Gastrocnemius medialis (tissue), 4 donors: ENCODE results near the gene LDLRAD3. TPM values are rescaled to one million over a fixed set of nuclear protein-coding genes. Genes with fewer than 3 reads are reported as not detected.

Experiments
- ATAC-seq, 2 donors: fragments of 150-250 bp; one replicate each; pipeline ENCODE4 v1.9.1; 2016
- DNase-seq, 2 donors: peaks; one replicate each; pipeline ENCODE4 v3.0.0-alpha.2; 2019
- H3K27ac ChIP-seq, 4 donors: fragments of 200-600 bp; sonication (generic); 1 replicate in 1 of 4; 2 replicates in 3 of 4; pipeline ENCODE4 v1.5.1; 2016 to 2018; ENCODE audit warnings: mild to moderate bottlenecking in 2 of 4, moderate library complexity in 1 of 4
- H3K27me3 ChIP-seq, 3 donors: fragments of 200-600 bp; sonication (generic) in 2 of 3; 1 replicate in 1 of 3; 2 replicates in 2 of 3; pipeline versions ENCODE4 v1.5.1 to v1.6.0; 2016 to 2019; ENCODE audit warnings: mild to moderate bottlenecking in 1 of 3, moderate library complexity in 1 of 3
- H3K36me3 ChIP-seq, 2 donors: fragments of 200-600 bp; sonication (generic) in 1 of 2; one replicate each; pipeline ENCODE4 v1.5.1; 2017 to 2018
- H3K4me1 ChIP-seq, 2 donors: fragments of 200-600 bp; sonication (generic) in 1 of 2; one replicate each; pipeline ENCODE4 v1.5.1; 2016 to 2017; ENCODE audit warnings: mild to moderate bottlenecking in 2 of 2
- H3K4me3 ChIP-seq, 4 donors: fragments of 200-600 bp; sonication (generic) in 3 of 4; 1 replicate in 1 of 4; 2 replicates in 3 of 4; pipeline ENCODE4 v1.5.1; 2016 to 2019; ENCODE audit warnings: mild to moderate bottlenecking in 2 of 4
- H3K9me3 ChIP-seq, 3 donors: fragments of 200-600 bp; sonication (generic) in 2 of 3; 1 replicate in 1 of 3; 2 replicates in 2 of 3; pipeline ENCODE4 v1.5.1; 2016 to 2019
- POLR2A ChIP-seq, 2 donors: fragments of 450-650 bp; IDR thresholded peaks; one replicate each; pipeline ENCODE4 v1.6.1; 2017; ENCODE audit warnings: antibody characterized with exemption in 2 of 2, mild to moderate bottlenecking in 2 of 2, moderate library complexity in 2 of 2
- in situ Hi-C, 4 donors: fragments of 200-750 bp; cut with MboI; loops; one replicate each; pipeline versions ENCODE4 v1.15.0 to v1.8.0; 2017; ENCODE audit warnings: low sequenced_read_pairs in 4 of 4
- intact Hi-C: fragments of 100-400 bp; cut with DNase I; formaldehyde crosslinking; loops from one replicate; pipeline ENCODE4 v1.15.1; 2023; ENCODE audit warnings: low total_unique reads
- total RNA-seq, 4 donors: library from RNA; depleted of rRNA; stranded (reverse); fragments of >200 nt; gene quantifications; one replicate each; pipeline versions ENCODE4 v1.1.0 to v1.2.3, GENCODE V29; 2016
- TF ChIP-seq, protein P1 (sequence below), 5 experiments: fragments of 450-650 bp in 3 of 5; fragments of 200-600 bp in 2 of 5; sonication (generic) in 2 of 5; IDR thresholded peaks in 4 of 5; conservative IDR thresholded peaks in 1 of 5; 1 replicate in 4 of 5; 2 replicates in 1 of 5; pipeline ENCODE4 v1.5.1; 2016 to 2019; ENCODE audit warnings: antibody characterized with exemption in 5 of 5, mild to moderate bottlenecking in 3 of 5, moderate library complexity in 3 of 5

The LDLRAD3 gene
- total RNA-seq, 4 donors from 2014 or later: 6.1 to 12.8 (median 11.8) TPM

DNA sequence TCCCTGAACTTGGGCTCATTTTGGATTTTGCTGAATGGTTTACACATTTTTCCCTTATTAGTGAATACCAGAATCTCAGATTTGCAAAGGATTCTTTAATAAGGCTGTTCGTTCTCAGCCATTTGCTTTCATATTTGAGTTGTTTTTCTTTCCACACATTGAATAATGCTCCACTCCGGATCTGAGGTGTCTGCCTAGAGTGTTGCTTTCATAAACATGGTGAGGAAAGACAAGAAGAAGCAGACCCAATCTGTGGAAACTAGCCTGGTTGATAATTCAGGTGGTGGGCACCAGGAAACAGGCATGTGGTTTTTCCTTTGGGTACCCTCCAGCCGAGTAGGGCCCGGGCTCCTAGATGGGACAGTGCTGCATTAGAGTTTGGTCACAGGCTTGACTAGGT lies 35.0 kb downstream of the LDLRAD3 start:
- in situ Hi-C loops: no loop called here
- no peak overlapping the region for H3K4me3 ChIP-seq
- H3K4me1 ChIP-seq: peaks cover 14 to 27% of the 10 kb centered on the region in 2 donors
- H3K27me3 ChIP-seq: no peaks in the 10 kb centered on the region
- intact Hi-C loops: no loop called here
- H3K36me3 ChIP-seq: no peaks in the 10 kb centered on the region
- no peak overlapping the region for H3K27ac ChIP-seq
- no peaks in the 10 kb centered on the region for H3K9me3 ChIP-seq
- ATAC-seq (no peak), DNase-seq (no peak)
- TF ChIP-seq, protein P1, sequence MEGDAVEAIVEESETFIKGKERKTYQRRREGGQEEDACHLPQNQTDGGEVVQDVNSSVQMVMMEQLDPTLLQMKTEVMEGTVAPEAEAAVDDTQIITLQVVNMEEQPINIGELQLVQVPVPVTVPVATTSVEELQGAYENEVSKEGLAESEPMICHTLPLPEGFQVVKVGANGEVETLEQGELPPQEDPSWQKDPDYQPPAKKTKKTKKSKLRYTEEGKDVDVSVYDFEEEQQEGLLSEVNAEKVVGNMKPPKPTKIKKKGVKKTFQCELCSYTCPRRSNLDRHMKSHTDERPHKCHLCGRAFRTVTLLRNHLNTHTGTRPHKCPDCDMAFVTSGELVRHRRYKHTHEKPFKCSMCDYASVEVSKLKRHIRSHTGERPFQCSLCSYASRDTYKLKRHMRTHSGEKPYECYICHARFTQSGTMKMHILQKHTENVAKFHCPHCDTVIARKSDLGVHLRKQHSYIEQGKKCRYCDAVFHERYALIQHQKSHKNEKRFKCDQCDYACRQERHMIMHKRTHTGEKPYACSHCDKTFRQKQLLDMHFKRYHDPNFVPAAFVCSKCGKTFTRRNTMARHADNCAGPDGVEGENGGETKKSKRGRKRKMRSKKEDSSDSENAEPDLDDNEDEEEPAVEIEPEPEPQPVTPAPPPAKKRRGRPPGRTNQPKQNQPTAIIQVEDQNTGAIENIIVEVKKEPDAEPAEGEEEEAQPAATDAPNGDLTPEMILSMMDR (IDR thresholded peaks at IDR 0.05 in 4 of 5, conservative IDR thresholded peaks at IDR 0.05 in 1 of 5): no peak
- no peak for TF ChIP-seq POLR2A (IDR thresholded peaks at IDR 0.05)

DNA sequence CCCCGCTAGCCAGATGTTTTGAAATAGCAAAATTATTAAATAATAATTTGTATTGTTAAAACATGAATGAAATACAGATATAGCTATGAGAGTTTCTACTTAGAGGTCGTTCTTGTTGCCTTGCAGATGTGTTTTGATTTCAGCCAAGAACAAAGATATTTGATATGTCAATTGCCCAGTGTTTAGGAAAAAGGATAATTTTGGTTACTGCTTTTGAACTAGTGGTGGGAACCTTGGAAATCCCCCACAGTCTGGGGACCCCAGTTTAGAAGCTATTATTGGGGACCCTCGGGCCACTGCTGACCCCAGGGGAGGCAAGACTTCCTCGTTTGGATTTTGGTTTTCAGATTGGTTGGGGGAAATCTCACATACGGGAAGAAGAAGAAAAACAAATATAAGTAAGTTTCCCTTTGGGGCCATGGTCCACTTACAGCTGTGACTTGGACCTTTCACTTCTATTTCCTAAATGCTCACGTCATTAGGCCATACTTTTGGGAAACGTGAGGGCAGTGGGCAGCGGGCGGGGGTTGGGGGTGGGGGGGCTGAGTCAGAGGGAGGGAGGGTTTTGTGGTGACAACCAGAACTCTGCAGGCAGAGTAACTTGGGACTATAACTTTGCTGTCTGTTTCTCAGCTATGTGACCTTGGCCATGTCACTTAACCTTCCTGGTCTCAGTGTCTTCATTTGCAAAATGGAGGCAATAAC lies 37.0 kb downstream of the LDLRAD3 start:
- Histone ChIP-seq H3K36me3 (no peaks in the 10 kb centered on the region), H3K27ac (peak overlapping the region; percentile 32 to 59 (median 34)), H3K27me3 (no peaks in the 10 kb centered on the region), H3K9me3 (no peaks in the 10 kb centered on the region), H3K4me1 (peaks cover 14 to 20% of the 10 kb centered on the region in 2 donors), H3K4me3 (no peak overlapping the region)
- no peak for ATAC-seq
- no peak for TF ChIP-seq POLR2A (IDR thresholded peaks at IDR 0.05)
- intact Hi-C loops: no loop called here
- in situ Hi-C loops: no loop called here
- no peak for DNase-seq

DNA sequence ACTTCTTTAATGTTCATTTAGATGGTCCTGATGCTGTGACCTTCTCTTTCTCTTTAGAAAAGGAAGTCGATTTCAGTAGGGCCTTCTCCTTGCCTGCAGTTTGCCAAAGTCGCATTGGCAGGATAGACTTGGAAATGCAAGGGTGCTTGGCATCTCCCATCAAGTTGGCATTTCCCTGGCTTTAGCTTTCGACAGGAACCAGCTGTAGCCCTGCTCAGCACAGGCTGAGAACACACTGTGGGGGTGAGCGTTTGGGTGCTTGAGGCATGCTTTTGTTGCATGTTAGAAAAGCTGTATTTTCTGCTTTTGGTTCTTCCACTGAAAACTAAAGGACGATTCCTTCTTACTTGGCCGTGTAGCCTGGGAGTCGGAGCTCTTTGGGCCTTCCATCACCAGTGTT lies 37.7 kb downstream of the LDLRAD3 start:
- Histone ChIP-seq H3K27me3 (no peaks in the 10 kb centered on the region), H3K27ac (peak overlapping the region in 3 of 4 donors; percentile 14 to 32 (median 31)), H3K36me3 (no peaks in the 10 kb centered on the region), H3K4me3 (no peak overlapping the region), H3K4me1 (peaks cover 14 to 20% of the 10 kb centered on the region in 2 donors), H3K9me3 (no peaks in the 10 kb centered on the region)
- intact Hi-C loops (no loop called here), in situ Hi-C loops (no loop called here)
- DNase-seq (no peak), ATAC-seq (no peak)
- TF ChIP-seq POLR2A (IDR thresholded peaks at IDR 0.05): no peak
- TF ChIP-seq, protein P1 (IDR thresholded peaks at IDR 0.05 in 4 of 5, conservative IDR thresholded peaks at IDR 0.05 in 1 of 5): no peak

DNA sequence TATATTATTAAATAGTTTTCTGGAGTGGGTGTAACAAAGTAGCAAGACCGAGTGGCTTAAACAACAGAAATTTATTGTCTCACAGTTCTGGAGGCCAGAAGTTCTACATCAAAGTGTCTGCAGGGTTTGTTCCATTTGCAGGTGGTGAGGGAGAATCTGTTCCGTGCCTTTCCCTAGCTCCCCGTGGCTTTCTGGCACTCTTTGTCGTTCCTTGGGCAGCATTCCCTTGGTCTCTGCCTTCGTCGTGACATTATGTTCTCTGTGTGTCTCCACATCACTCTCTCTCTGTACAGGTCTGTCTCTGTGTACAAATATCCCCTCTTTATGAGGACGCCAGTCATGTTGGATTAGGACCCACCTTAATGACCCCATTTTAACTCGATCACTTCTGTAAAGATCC lies 38.2 kb downstream of the LDLRAD3 start:
- DNase-seq: no peak
- Histone ChIP-seq H3K27ac (peak overlapping the region in 3 of 4 donors; percentile 13 to 32 (median 31)), H3K4me1 (peaks cover 14 to 20% of the 10 kb centered on the region in 2 donors), H3K9me3 (no peaks in the 10 kb centered on the region), H3K27me3 (no peaks in the 10 kb centered on the region), H3K4me3 (no peak overlapping the region), H3K36me3 (no peaks in the 10 kb centered on the region)
- TF ChIP-seq, protein P1 (IDR thresholded peaks at IDR 0.05 in 4 of 5, conservative IDR thresholded peaks at IDR 0.05 in 1 of 5): no peak
- no peak for TF ChIP-seq POLR2A (IDR thresholded peaks at IDR 0.05)
- ATAC-seq: no peak
- in situ Hi-C loops (no loop called here), intact Hi-C loops (no loop called here)

DNA sequence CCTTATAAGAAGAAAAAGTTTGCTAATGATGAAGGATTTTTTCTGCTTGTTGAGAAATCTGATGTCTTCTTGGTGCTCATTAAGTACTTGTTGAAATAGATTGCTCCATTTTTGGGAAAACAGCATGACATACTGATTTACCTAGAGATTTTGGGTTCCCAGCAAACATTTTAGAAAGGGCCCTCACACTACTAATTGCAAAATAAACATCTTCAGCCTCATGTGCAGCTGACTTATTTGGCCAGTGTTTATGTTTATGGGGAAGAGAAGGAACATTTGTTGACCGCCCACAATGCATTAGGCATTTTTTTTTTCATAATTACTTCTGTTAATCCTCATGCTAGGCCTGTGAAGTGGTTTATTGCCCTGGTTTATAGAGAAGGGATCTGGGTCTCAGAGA lies 40.1 kb downstream of the LDLRAD3 start:
- no peak for TF ChIP-seq POLR2A (IDR thresholded peaks at IDR 0.05)
- TF ChIP-seq, protein P1 (IDR thresholded peaks at IDR 0.05 in 4 of 5, conservative IDR thresholded peaks at IDR 0.05 in 1 of 5): no peak

More for the DNA sequence above, 40.1 kb downstream of the LDLRAD3 start:
- Histone ChIP-seq H3K4me1 (peaks cover 14 to 17% of the 10 kb centered on the region in 2 donors), H3K9me3 (no peaks in the 10 kb centered on the region), H3K27ac (peak overlapping the region in 2 of 4 donors; percentile 48 to 59), H3K27me3 (no peaks in the 10 kb centered on the region), H3K4me3 (no peak overlapping the region), H3K36me3 (no peaks in the 10 kb centered on the region)
- ATAC-seq (peak; percentile 46 to 49), DNase-seq (no peak)
- intact Hi-C loops: no loop called here
- in situ Hi-C loops: no loop called here
